IMR-90 (cell line): ENCODE data around the gene LHFPL3. TPM values are rescaled to one million over a fixed set of nuclear protein-coding genes. Genes with fewer than 3 reads are reported as not detected.

Experiments
- ATAC-seq: fragments of 200-7000 bp; cut with Tn5 transposase; 2 replicates; pipeline ENCODE4 v1.9.1; 2020; ENCODE audit warnings: low read depth, mild to moderate bottlenecking, moderate library complexity
- BruUV-seq: library from RNA; stranded (reverse); fragments of 400-500 nt; replicated peaks from 2 replicates; lab custom pipeline; 2021; lab: Mats Ljungman, UMichigan
- CTCF ChIA-PET: fragments of 300-600 bp; formaldehyde crosslinking; extraction: SDS; loops from one replicate; lab custom pipeline; 2021; ENCODE audit warnings: antibody characterized with exemption; lab: Yijun Ruan, JAX
- POLR2A ChIA-PET: fragments of 300-600 bp; sonication (Branson Sonifier 250); formaldehyde crosslinking; loops from one replicate; lab custom pipeline; 2022; ENCODE audit warnings: antibody characterized with exemption; ENCODE audit not compliant: unreplicated experiment; lab: Charles Lee
- DNase-seq: peaks from one replicate; pipeline ENCODE4 v3.0.0; 2013
- H2AFZ ChIP-seq: replicated peaks from 2 replicates; pipeline ENCODE3; 2013; ENCODE audit warnings: low read length, mild to moderate bottlenecking; ENCODE audit not compliant: poor library complexity
- H2AK5ac ChIP-seq: 2 replicates; pipeline ENCODE4 v1.6.1; 2013; ENCODE audit warnings: low read depth, low read length, inconsistent platforms
- H2AK9ac ChIP-seq: replicated peaks from 2 replicates; pipeline ENCODE3; 2013; ENCODE audit warnings: mild to moderate bottlenecking, low read depth, low read length, moderate library complexity; ENCODE audit not compliant: poor library complexity
- H2BK120ac ChIP-seq: 2 replicates; pipeline ENCODE4 v1.6.1; 2013; ENCODE audit warnings: low read depth, low read length, inconsistent platforms
- H2BK15ac ChIP-seq: 3 replicates; pipeline ENCODE4 v1.6.1; 2013; ENCODE audit warnings: low read depth, low read length, inconsistent platforms
- H2BK20ac ChIP-seq: 2 replicates; pipeline ENCODE4 v1.6.1; 2013; ENCODE audit warnings: low read depth, mild to moderate bottlenecking, inconsistent platforms, low read length, moderate library complexity
- H2BK5ac ChIP-seq: 2 replicates; pipeline ENCODE4 v1.6.1; 2013; ENCODE audit warnings: mild to moderate bottlenecking, low read depth, low read length, inconsistent platforms; ENCODE audit not compliant: poor library complexity, severe bottlenecking
- H3K14ac ChIP-seq: replicated peaks from 2 replicates; pipeline ENCODE4 v1.6.1; 2013; ENCODE audit warnings: low read depth, low read length, inconsistent platforms
- H3K18ac ChIP-seq: 2 replicates; pipeline ENCODE4 v1.6.1; 2013; ENCODE audit warnings: low read depth, low read length, control low read depth
- H3K23ac ChIP-seq: 2 replicates; pipeline ENCODE4 v1.6.1; 2013; ENCODE audit warnings: low read depth, low read length, inconsistent platforms
- H3K27ac ChIP-seq: 2 replicates; pipeline ENCODE4 v1.5.1; 2013; ENCODE audit warnings: mild to moderate bottlenecking, control low read depth, low read length; ENCODE audit not compliant: insufficient read depth
- H3K27me3 ChIP-seq: 2 replicates; pipeline ENCODE4 v1.6.1; 2013; ENCODE audit warnings: low read length; ENCODE audit not compliant: control insufficient read depth, insufficient read depth
- H3K36me3 ChIP-seq: 2 replicates; pipeline ENCODE4 v1.6.1; 2013; ENCODE audit warnings: low read length, mixed read lengths; ENCODE audit not compliant: control insufficient read depth, insufficient read depth
- H3K4ac ChIP-seq: 2 replicates; pipeline ENCODE4 v1.6.1; 2013; ENCODE audit warnings: low read depth, low read length, inconsistent platforms
- H3K4me1 ChIP-seq: 2 replicates; pipeline ENCODE4 v1.6.1; 2013; ENCODE audit warnings: low read length, mixed read lengths; ENCODE audit not compliant: control insufficient read depth, insufficient read depth
- H3K4me2 ChIP-seq: 2 replicates; pipeline ENCODE4 v1.6.1; 2013; ENCODE audit warnings: low read depth, mild to moderate bottlenecking, control low read depth, low read length, moderate library complexity
- H3K4me3 ChIP-seq: 2 replicates; pipeline ENCODE4 v1.5.1; 2013; ENCODE audit warnings: low read depth, mild to moderate bottlenecking, control low read depth, low read length, moderate library complexity; ENCODE audit not compliant: insufficient read depth
- H3K56ac ChIP-seq: 2 replicates; pipeline ENCODE4 v1.6.1; 2013; ENCODE audit warnings: low read length, inconsistent platforms; ENCODE audit not compliant: insufficient read depth; ENCODE audit errors: extremely low read depth
- H3K79me1 ChIP-seq, 2 experiments: 2 replicates each; pipeline ENCODE4 v1.6.1; 2013; ENCODE audit warnings: low read length in 2 of 2, inconsistent platforms in 1 of 2, low read depth in 1 of 2
- H3K9ac ChIP-seq: 2 replicates; pipeline ENCODE4 v1.6.1; 2013; ENCODE audit warnings: low read depth, low read length, control low read depth
- H3K9me1 ChIP-seq: 2 replicates; pipeline ENCODE4 v1.6.1; 2013; ENCODE audit warnings: low read length, inconsistent platforms; ENCODE audit not compliant: insufficient read depth
- H3K9me3 ChIP-seq: 2 replicates; pipeline ENCODE4 v1.6.1; 2013; ENCODE audit warnings: low read length; ENCODE audit not compliant: control insufficient read depth, insufficient read depth
- H4K20me1 ChIP-seq: 2 replicates; pipeline ENCODE4 v1.6.1; 2013; ENCODE audit warnings: low read length, inconsistent platforms; ENCODE audit not compliant: insufficient read depth
- H4K5ac ChIP-seq: 2 replicates; pipeline ENCODE4 v1.6.1; 2013; ENCODE audit warnings: mild to moderate bottlenecking, low read depth, low read length, control low read depth
- H4K8ac ChIP-seq, 2 experiments: 2 replicates each; pipeline ENCODE4 v1.6.1; 2013; ENCODE audit warnings: low read depth in 2 of 2, low read length in 2 of 2, control low read depth in 1 of 2, inconsistent platforms in 1 of 2
- H4K91ac ChIP-seq: 2 replicates; pipeline ENCODE4 v1.6.1; 2013; ENCODE audit warnings: low read depth, low read length, inconsistent platforms; ENCODE audit not compliant: insufficient read depth
- FOS ChIP-seq: fragments of 150-350 bp; IDR thresholded peaks from 2 replicates; pipeline ENCODE4 v1.6.1; 2016; ENCODE audit warnings: low read depth, low read length
- MAFK ChIP-seq: IDR thresholded peaks from 2 replicates; pipeline ENCODE4 v1.6.1; 2012; ENCODE audit warnings: low read depth, low read length, improper control_type of control experiment
- POLR2A ChIP-seq: IDR thresholded peaks from 2 replicates; pipeline ENCODE4 v1.6.1; 2012; ENCODE audit warnings: mild to moderate bottlenecking, low read depth, low read length
- WGBS, 2 experiments: methylation state at CpG; one replicate each; pipeline versions ENCODE4 v1.1.5 to v1.1.7; 2013; ENCODE audit warnings: missing lambda C conversion rate in 2 of 2; ENCODE audit not compliant: insufficient read length in 1 of 2; ENCODE audit errors: extremely low coverage in 2 of 2; 5-methylcytosine and 5-hydroxymethylcytosine counted together
- dilution Hi-C: fragments of 300-500 bp; cut with HindIII; formaldehyde crosslinking; loops from one replicate; pipeline ENCODE4 v1.14.3; 2018; ENCODE audit warnings: low sequenced_read_pairs; ENCODE audit not compliant: unreplicated experiment
- in situ Hi-C: fragments of 300-500 bp; cut with MboI; formaldehyde crosslinking; loops from 3 replicates; pipeline ENCODE4 v1.14.3; 2019; ENCODE audit warnings: low sequenced_read_pairs, inconsistent platforms, mixed read lengths
- intact Hi-C: fragments of 100-400 bp; cut with micrococcal nuclease; formaldehyde crosslinking; loops from 2 replicates; pipeline ENCODE4 v1.10.0; 2022
- polyA plus RNA-seq, 3 experiments: library from polyadenylated mRNA; depleted of rRNA; stranded (reverse); fragments of >200 nt; gene quantifications; 2 replicates each; pipeline ENCODE4 v1.2.3, GENCODE V29; 2012; ENCODE audit warnings: low replicate concordance in 1 of 3
- total RNA-seq: library from RNA; depleted of rRNA; stranded (reverse); fragments of >200 nt; gene quantifications from 2 replicates; pipeline ENCODE4 v1.2.3, GENCODE V29; 2012
- TF ChIP-seq, protein P1 (sequence below): fragments of 150-350 bp; IDR thresholded peaks from 2 replicates; pipeline ENCODE4 v1.6.1; 2017; ENCODE audit warnings: mild to moderate bottlenecking, antibody characterized with exemption, low read length, low read depth

Gene LHFPL3
- total and polyA plus RNA-seq, 2 of the 4 experiments (the other 2 are of a cell fraction) = not detected

- TF ChIP-seq MAFK (no peak), FOS (no peak), POLR2A (no peak)
- TF ChIP-seq, protein P1, sequence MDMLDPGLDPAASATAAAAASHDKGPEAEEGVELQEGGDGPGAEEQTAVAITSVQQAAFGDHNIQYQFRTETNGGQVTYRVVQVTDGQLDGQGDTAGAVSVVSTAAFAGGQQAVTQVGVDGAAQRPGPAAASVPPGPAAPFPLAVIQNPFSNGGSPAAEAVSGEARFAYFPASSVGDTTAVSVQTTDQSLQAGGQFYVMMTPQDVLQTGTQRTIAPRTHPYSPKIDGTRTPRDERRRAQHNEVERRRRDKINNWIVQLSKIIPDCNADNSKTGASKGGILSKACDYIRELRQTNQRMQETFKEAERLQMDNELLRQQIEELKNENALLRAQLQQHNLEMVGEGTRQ = no peak
- no peaks in the 10 kb centered on the region for H3K79me1 ChIP-seq
- no peaks in the 10 kb centered on the region for H3K36me3 ChIP-seq
- peaks cover 1% of the 10 kb centered on the region; the same call in 1 of the 2 replicates for H3K9me3 ChIP-seq
- H4K8ac ChIP-seq = no peak overlapping the region
- dilution Hi-C loops (no loop called here), intact Hi-C loops (no loop called here), in situ Hi-C loops (no loop called here)
- no peak overlapping the region for H2BK15ac ChIP-seq
- WGBS, 2 experiments = no CpG with 5 or more reads among the region's 1 CpG
- no peak overlapping the region for H2BK5ac ChIP-seq
- no peaks in the 10 kb centered on the region for H3K4me1 ChIP-seq
- H4K20me1 ChIP-seq = no peaks in the 10 kb centered on the region
- no peak overlapping the region for H3K14ac ChIP-seq
- no peak overlapping the region for H2AK9ac ChIP-seq
- DNase-seq = no peak
- no peak overlapping the region for H3K4ac ChIP-seq
- no peak overlapping the region for H3K18ac ChIP-seq
- no peaks in the 10 kb centered on the region for H3K27me3 ChIP-seq
- no peak overlapping the region for H2BK20ac ChIP-seq
- H2AK5ac ChIP-seq = no peak overlapping the region
- H2AFZ ChIP-seq = no peak overlapping the region
- no peak for ATAC-seq
- no TSS peak for BruUV-seq
- H3K4me2 ChIP-seq = no peak overlapping the region
- no peak overlapping the region for H3K4me3 ChIP-seq
- no peak overlapping the region for H4K91ac ChIP-seq
- H3K23ac ChIP-seq = no peak overlapping the region
- H3K56ac ChIP-seq = no peak overlapping the region
- ChIA-PET POLR2A (no interaction called here), CTCF (interaction anchor here (2.1 kb wide), 1 partner anchor 15 kb away, joined by 5 read pairs; no protein-coding TSS in a partner anchor)
- no peak overlapping the region for H3K27ac ChIP-seq
- H2BK120ac ChIP-seq = no peak overlapping the region
- no peak overlapping the region for H3K9ac ChIP-seq
- no peak overlapping the region for H4K5ac ChIP-seq
- no peaks in the 10 kb centered on the region for H3K9me1 ChIP-seq
Measured at GRCh38 chr7:104628017-104628416, 299.6 kb downstream of the LHFPL3 start.
